K562 (cell line): Measurements from ENCODE around the gene LIX1L. TPM values are rescaled to one million over a fixed set of nuclear protein-coding genes. Genes with fewer than 3 reads are reported as not detected.
"Not testable (repeated sequence)": the region's sequence is repeated elsewhere in the genome, so short reads cannot be mapped to it uniquely, and the experiment has no call there.

ENCODE experiments used
- ADNP ChIP-seq: fragments of 200-800 bp; sonication (Bioruptor generic); IDR thresholded peaks from 2 replicates; pipeline ENCODE4 v1.6.1; 2016; ENCODE audit warnings: missing genetic modification characterization, missing compliant biosample characterization
- AFF1 ChIP-seq, 2 experiments: fragments of 450-650 bp; IDR thresholded peaks; 2 replicates each; pipeline ENCODE4 v1.6.1; 2018; ENCODE audit warnings: mild to moderate bottlenecking in 2 of 2, low read depth in 1 of 2; ENCODE audit not compliant: partially characterized antibody in 2 of 2
- CBFA2T2 ChIP-seq: fragments of 450-650 bp; conservative IDR thresholded peaks from 2 replicates; pipeline ENCODE4 v1.6.1; 2017; ENCODE audit warnings: mild to moderate bottlenecking
- ETV6 ChIP-seq, 3 experiments: fragments of 150-350 bp in 1 of 3; sonication (generic) in 1 of 3; formaldehyde crosslinking in 1 of 3; IDR thresholded peaks; 2 replicates each; pipeline versions ENCODE4 v1.6.1 to v1.8.0; 2014 to 2022; ENCODE audit warnings: borderline replicate concordance in 2 of 3, low read depth in 2 of 3, antibody characterized with exemption in 1 of 3, low read length in 1 of 3, mild to moderate bottlenecking in 1 of 3, missing genetic modification reagents in 1 of 3
- FOSL1 ChIP-seq: fragments of 200-800 bp; sonication (Bioruptor generic); conservative IDR thresholded peaks from 2 replicates; pipeline ENCODE4 v1.6.1; 2016; ENCODE audit warnings: missing genetic modification characterization, missing compliant biosample characterization
- HBP1 ChIP-seq: fragments of 450-650 bp; formaldehyde crosslinking; IDR thresholded peaks from 2 replicates; pipeline ENCODE4 v1.4.0; 2022; ENCODE audit warnings: missing genetic modification characterization
- NFIC ChIP-seq: fragments of 450-650 bp; IDR thresholded peaks from 2 replicates; pipeline ENCODE4 v1.6.1; 2017; ENCODE audit warnings: mild to moderate bottlenecking, inconsistent platforms
- NONO ChIP-seq, 2 experiments: fragments of 200-400 bp in 1 of 2; fragments of 450-650 bp in 1 of 2; formaldehyde crosslinking in 1 of 2; IDR thresholded peaks; 2 replicates each; pipeline ENCODE4 v1.6.1; 2017; ENCODE audit warnings: low read depth in 2 of 2, mild to moderate bottlenecking in 2 of 2, moderate library complexity in 2 of 2, low read length in 1 of 2
- POLR2AphosphoS5 ChIP-seq: IDR thresholded peaks from 2 replicates; pipeline ENCODE4 v1.6.1; 2011; ENCODE audit warnings: mild to moderate bottlenecking, low read depth, low read length, moderate library complexity; ENCODE audit not compliant: control insufficient read depth, insufficient read depth
- TAL1 ChIP-seq: fragments of 450-650 bp; IDR thresholded peaks from 2 replicates; pipeline ENCODE4 v1.6.1; 2016; ENCODE audit warnings: mild to moderate bottlenecking
- TEAD4 ChIP-seq, 2 experiments: sonication (generic) in 1 of 2; formaldehyde crosslinking in 1 of 2; IDR thresholded peaks; 2 replicates each; pipeline versions ENCODE4 v1.6.1 to v1.8.0; 2012 to 2022; ENCODE audit warnings: borderline replicate concordance in 1 of 2, inconsistent platforms in 1 of 2, low read length in 1 of 2, mild to moderate bottlenecking in 1 of 2, missing genetic modification reagents in 1 of 2
- ZNF584 ChIP-seq: fragments of 200-800 bp; sonication (Bioruptor generic); IDR thresholded peaks from 2 replicates; pipeline ENCODE4 v1.6.1; 2016; ENCODE audit warnings: low read depth, mild to moderate bottlenecking, missing genetic modification characterization, missing compliant biosample characterization
- polyA plus RNA-seq, 8 experiments: library from polyadenylated mRNA; depleted of rRNA in 4 of 8; stranded (reverse) in 5 of 8; unstranded in 3 of 8; fragments of >200 nt; fragmentation: Nextera tagmentation in 2 of 8; fragmentation: Illumina TruSeq in 1 of 8; extraction: Ambion mirVana in 2 of 8; extraction: Trizol in 1 of 8; gene quantifications; 2 replicates each; pipeline versions ENCODE4 v1.2.1 to v1.2.3, GENCODE V29; 2011 to 2014; ENCODE audit warnings: inconsistent platforms in 1 of 8, missing spikeins in 1 of 8
- total RNA-seq, 7 experiments: library from RNA; depleted of rRNA in 6 of 7; stranded (reverse); fragments of >200 nt in 6 of 7; fragmentation: Illumina TruSeq in 2 of 7; extraction: Trizol in 2 of 7; gene quantifications; 2 replicates each; pipeline versions ENCODE4 v1.2.1 to v1.2.3, GENCODE V29; 2011 to 2021; ENCODE audit warnings: low replicate concordance in 1 of 7

The LIX1L gene
- total and polyA plus RNA-seq, 9 of the 15 experiments (the other 6 are each of a cell fraction or from before 2014, with no cell fraction given) = 4.6 to 26.5 (median 12.5) TPM

- peak in 1 of 2 experiments; percentile 88 for TF ChIP-seq AFF1 (IDR thresholded peaks at IDR 0.05; ENCODE audit: low read depth in 1 of 2, partially characterized antibody in 2 of 2)
- peak; percentile 75; the same call in 1 of the 2 replicates for TF ChIP-seq ZNF584 (CRISPR knock-in tag)
- peak; percentile 45; the same call in 1 of the 2 replicates for TF ChIP-seq ADNP (tag)
- peak; percentile 76; the same call in 1 of the 2 replicates for TF ChIP-seq POLR2AphosphoS5
- TF ChIP-seq FOSL1 (tag) = peak; percentile 71
- TF ChIP-seq NFIC = peak; percentile 84
- TF ChIP-seq HBP1 = 0 out of 2 replicates have a peak, but pooled peaks have one; percentile 50
- peak; percentile 96 for TF ChIP-seq TAL1
- peak; percentile 89 for TF ChIP-seq TEAD4 (IDR thresholded peaks at IDR 0.05; ENCODE audit: low read length)
- not testable (repeated sequence) for TF ChIP-seq TEAD4, ETV6 (CRISPR knock-in tag; IDR thresholded peaks at IDR 0.05; ENCODE audit: borderline replicate concordance)
- peak; percentile 96 for TF ChIP-seq CBFA2T2
- TF ChIP-seq ETV6 (IDR thresholded peaks at IDR 0.05; ENCODE audit: borderline replicate concordance in 1 of 2, low read depth in 2 of 2, low read length in 1 of 2) = peak in 1 of 2 experiments; percentile 77; a peak in 2 of 4 replicates
- TF ChIP-seq NONO (IDR thresholded peaks at IDR 0.05; ENCODE audit: low read depth in 2 of 2, low read length in 1 of 2) = peak in 1 of 2 experiments; percentile 60; a peak in 1 of 4 replicates
These were observed 25.3 kb downstream of the LIX1L start (continued) for GRCh38 chr1:145932522-145933009.
